C4-2B (cell line): Measurements from ENCODE around the gene PSMD3.

Source experiments
- ZFX ChIP-seq: fragments of 450-650 bp; IDR thresholded peaks from 2 replicates; pipeline ENCODE4 v1.6.1; 2017
- TF ChIP-seq, protein P1 (sequence below): fragments of 450-650 bp; conservative IDR thresholded peaks from 2 replicates; pipeline ENCODE4 v1.5.1; 2017; ENCODE audit warnings: mild to moderate bottlenecking

DNA sequence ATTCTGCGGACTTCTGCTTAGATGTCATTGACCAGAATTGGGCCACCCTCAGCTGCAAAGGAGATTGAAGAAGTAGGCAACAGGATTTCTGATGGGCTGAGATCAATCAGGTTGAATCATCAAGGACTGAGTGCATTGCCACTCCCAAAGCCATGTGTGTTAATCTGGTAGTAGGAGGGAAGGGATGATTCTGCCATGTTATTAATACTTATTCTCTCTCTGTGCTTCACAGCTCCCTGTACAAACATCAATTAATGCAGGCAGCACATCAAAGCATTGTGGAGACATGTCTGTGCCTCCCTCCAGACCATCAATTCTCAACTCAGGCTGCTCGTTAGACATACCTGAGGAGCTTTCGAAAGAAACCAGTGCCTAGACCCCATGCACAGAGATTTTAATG, 41.5 kb upstream of the PSMD3 start:
- TF ChIP-seq, protein P1, sequence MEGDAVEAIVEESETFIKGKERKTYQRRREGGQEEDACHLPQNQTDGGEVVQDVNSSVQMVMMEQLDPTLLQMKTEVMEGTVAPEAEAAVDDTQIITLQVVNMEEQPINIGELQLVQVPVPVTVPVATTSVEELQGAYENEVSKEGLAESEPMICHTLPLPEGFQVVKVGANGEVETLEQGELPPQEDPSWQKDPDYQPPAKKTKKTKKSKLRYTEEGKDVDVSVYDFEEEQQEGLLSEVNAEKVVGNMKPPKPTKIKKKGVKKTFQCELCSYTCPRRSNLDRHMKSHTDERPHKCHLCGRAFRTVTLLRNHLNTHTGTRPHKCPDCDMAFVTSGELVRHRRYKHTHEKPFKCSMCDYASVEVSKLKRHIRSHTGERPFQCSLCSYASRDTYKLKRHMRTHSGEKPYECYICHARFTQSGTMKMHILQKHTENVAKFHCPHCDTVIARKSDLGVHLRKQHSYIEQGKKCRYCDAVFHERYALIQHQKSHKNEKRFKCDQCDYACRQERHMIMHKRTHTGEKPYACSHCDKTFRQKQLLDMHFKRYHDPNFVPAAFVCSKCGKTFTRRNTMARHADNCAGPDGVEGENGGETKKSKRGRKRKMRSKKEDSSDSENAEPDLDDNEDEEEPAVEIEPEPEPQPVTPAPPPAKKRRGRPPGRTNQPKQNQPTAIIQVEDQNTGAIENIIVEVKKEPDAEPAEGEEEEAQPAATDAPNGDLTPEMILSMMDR = no peak
- TF ChIP-seq ZFX = no peak
